ENCODE data around the gene ANKRD22.

The ANKRD22 gene

GRCh38 chr10:88870089-88870488 lies 18.4 kb upstream of the ANKRD22 start:
- Histone ChIP-seq H3K9me3 (ENCODE audit: severe bottlenecking) (no peaks in the 10 kb centered on the region), H3K4me3 (ENCODE audit: severe bottlenecking) (no peak overlapping the region), H3K27ac (ENCODE audit: poor library complexity, severe bottlenecking) (no peak overlapping the region), H3K4me1 (ENCODE audit: insufficient read depth, poor library complexity, severe bottlenecking) (peaks cover 3% of the 10 kb centered on the region), H3K36me3 (ENCODE audit: low read depth) (no peaks in the 10 kb centered on the region), H3K27me3 (ENCODE audit: insufficient read depth, poor library complexity, severe bottlenecking) (no peaks in the 10 kb centered on the region)
- ATAC-seq (ENCODE audit: low read depth) (no peak), DNase-seq (ENCODE audit: low spot score) (no peak)
- TF ChIP-seq CTCF (IDR thresholded peaks at IDR 0.05; ENCODE audit: poor library complexity, severe bottlenecking) = no peak

DNA sequence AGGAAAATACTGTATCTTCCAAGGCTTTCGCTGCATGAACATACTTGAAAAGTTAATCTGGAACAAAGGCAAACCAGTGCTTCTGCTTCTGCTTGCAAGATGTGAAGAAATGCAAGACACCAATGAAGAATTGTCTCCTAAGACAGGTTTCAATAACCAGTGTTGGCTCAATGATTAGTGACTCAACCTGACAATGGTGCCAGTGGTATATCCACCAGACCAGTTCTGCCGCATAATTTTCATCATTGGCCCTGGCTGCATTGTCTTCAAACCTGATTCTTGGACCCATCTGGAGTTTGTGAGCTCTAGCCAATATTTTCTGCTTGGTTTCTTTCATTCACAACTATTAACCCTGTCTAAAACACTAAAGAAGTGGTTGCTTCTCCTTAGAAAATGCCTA lies 14.8 kb upstream of the ANKRD22 start:
- no peaks in the 10 kb centered on the region for H3K27me3 ChIP-seq (ENCODE audit: insufficient read depth, poor library complexity, severe bottlenecking)
- no peak for TF ChIP-seq CTCF (IDR thresholded peaks at IDR 0.05; ENCODE audit: poor library complexity, severe bottlenecking)
- H3K4me3 ChIP-seq (ENCODE audit: severe bottlenecking) = no peak overlapping the region
- DNase-seq (ENCODE audit: low spot score) = no peak
- H3K27ac ChIP-seq (ENCODE audit: poor library complexity, severe bottlenecking) = no peak overlapping the region
- peaks cover 3% of the 10 kb centered on the region for H3K4me1 ChIP-seq (ENCODE audit: insufficient read depth, poor library complexity, severe bottlenecking)
- H3K9me3 ChIP-seq (ENCODE audit: severe bottlenecking) = no peaks in the 10 kb centered on the region
- no peaks in the 10 kb centered on the region for H3K36me3 ChIP-seq (ENCODE audit: low read depth)
- no peak for ATAC-seq (ENCODE audit: low read depth)

GRCh38 chr10:88865281-88865876 lies 13.7 kb upstream of the ANKRD22 start:
- Histone ChIP-seq H3K36me3 (ENCODE audit: low read depth) (no peaks in the 10 kb centered on the region), H3K4me3 (ENCODE audit: severe bottlenecking) (no peak overlapping the region), H3K9me3 (ENCODE audit: severe bottlenecking) (no peaks in the 10 kb centered on the region), H3K27me3 (ENCODE audit: insufficient read depth, poor library complexity, severe bottlenecking) (no peaks in the 10 kb centered on the region), H3K4me1 (ENCODE audit: insufficient read depth, poor library complexity, severe bottlenecking) (peaks cover 3% of the 10 kb centered on the region), H3K27ac (ENCODE audit: poor library complexity, severe bottlenecking) (no peak overlapping the region)
- TF ChIP-seq CTCF (IDR thresholded peaks at IDR 0.05; ENCODE audit: poor library complexity, severe bottlenecking) = peak; percentile 54
- peak; percentile 58; the same call in 1 of the 3 replicates for ATAC-seq (ENCODE audit: low read depth)
- no peak for DNase-seq (ENCODE audit: low spot score)

- Histone ChIP-seq H3K9me3 (ENCODE audit: severe bottlenecking) (no peaks in the 10 kb centered on the region), H3K36me3 (ENCODE audit: low read depth) (no peaks in the 10 kb centered on the region), H3K4me1 (ENCODE audit: insufficient read depth, poor library complexity, severe bottlenecking) (peaks cover 9% of the 10 kb centered on the region), H3K27ac (ENCODE audit: poor library complexity, severe bottlenecking) (no peak overlapping the region), H3K27me3 (ENCODE audit: insufficient read depth, poor library complexity, severe bottlenecking) (no peaks in the 10 kb centered on the region), H3K4me3 (ENCODE audit: severe bottlenecking) (no peak overlapping the region)
- TF ChIP-seq CTCF (IDR thresholded peaks at IDR 0.05; ENCODE audit: poor library complexity, severe bottlenecking) = no peak
- DNase-seq (ENCODE audit: low spot score) = no peak
- no peak for ATAC-seq (ENCODE audit: low read depth)
Observed at GRCh38 chr10:88861036-88861435, 9.4 kb upstream of the ANKRD22 start.

DNA sequence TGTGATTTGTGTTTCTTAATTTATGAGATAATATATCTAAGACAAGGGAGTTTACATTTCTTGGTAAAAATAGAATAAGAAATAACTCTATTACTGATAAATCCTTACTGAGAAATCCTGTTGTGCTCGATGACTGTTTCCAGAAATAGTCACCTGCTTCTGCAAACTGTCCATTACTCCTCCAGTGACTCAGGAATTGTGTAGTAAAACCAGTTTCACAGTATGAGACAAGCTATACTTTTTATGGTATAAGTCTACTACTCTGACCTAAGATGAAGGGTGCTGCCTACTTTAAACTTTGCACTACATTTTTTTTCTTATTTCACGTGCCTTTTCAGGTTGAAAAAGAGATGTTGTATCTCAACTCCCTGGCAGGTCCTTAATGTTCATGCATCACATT lies 6.8 kb upstream of the ANKRD22 start:
- ATAC-seq (ENCODE audit: low read depth) = peak; percentile 91
- H3K4me1 ChIP-seq (ENCODE audit: insufficient read depth, poor library complexity, severe bottlenecking) = peaks cover 6% of the 10 kb centered on the region
- TF ChIP-seq CTCF (IDR thresholded peaks at IDR 0.05; ENCODE audit: poor library complexity, severe bottlenecking) = no peak
- H3K27me3 ChIP-seq (ENCODE audit: insufficient read depth, poor library complexity, severe bottlenecking) = no peaks in the 10 kb centered on the region
- no peak overlapping the region for H3K4me3 ChIP-seq (ENCODE audit: severe bottlenecking)
- no peaks in the 10 kb centered on the region for H3K9me3 ChIP-seq (ENCODE audit: severe bottlenecking)
- DNase-seq (ENCODE audit: low spot score) = no peak
- no peaks in the 10 kb centered on the region for H3K36me3 ChIP-seq (ENCODE audit: low read depth)
- no peak overlapping the region for H3K27ac ChIP-seq (ENCODE audit: poor library complexity, severe bottlenecking)
